HG03342 (cell line): Measurements from ENCODE around the gene ATP9A.
"Not testable (repeated sequence)": the region's sequence is repeated elsewhere in the genome, so short reads cannot be mapped to it uniquely, and the experiment has no call there.

ENCODE experiments used
- ATAC-seq: cut with Tn5 transposase; IDR thresholded peaks from one replicate; pipeline ENCODE4 v1.9.1; 2021; ENCODE audit warnings: mild to moderate bottlenecking, moderate library complexity; ENCODE audit not compliant: unreplicated experiment

Gene ATP9A

GRCh38 chr20:51757226-51757625, 11.0 kb downstream of the ATP9A start:
- ATAC-seq, result no peak

- ATAC-seq, result no peak
These were observed 11.5 kb downstream of the ATP9A start for GRCh38 chr20:51756653-51757052.

- ATAC-seq, result not testable (repeated sequence)
These were observed 15.0 kb downstream of the ATP9A start for GRCh38 chr20:51753220-51753619.

GRCh38 chr20:51752343-51752951, 15.7 kb downstream of the ATP9A start:
- ATAC-seq, result no peak

- ATAC-seq, result no peak
These were observed 17.3 kb downstream of the ATP9A start for GRCh38 chr20:51750770-51751388.

- no peak for ATAC-seq
These were observed 18.0 kb downstream of the ATP9A start for GRCh38 chr20:51750037-51750769.

- no peak for ATAC-seq
These were observed 18.5 kb downstream of the ATP9A start for GRCh38 chr20:51749674-51750036.

- no peak for ATAC-seq
These were observed 20.8 kb downstream of the ATP9A start for GRCh38 chr20:51747182-51747911.

- no peak for ATAC-seq
These were observed 22.4 kb downstream of the ATP9A start for GRCh38 chr20:51745804-51746203.

GRCh38 chr20:51740838-51741237, 27.4 kb downstream of the ATP9A start:
- no peak for ATAC-seq

GRCh38 chr20:51740308-51740707, 27.9 kb downstream of the ATP9A start:
- not testable (repeated sequence) for ATAC-seq

- no peak for ATAC-seq
These were observed 28.4 kb downstream of the ATP9A start for GRCh38 chr20:51739722-51740249.

GRCh38 chr20:51738877-51739447, 29.2 kb downstream of the ATP9A start:
- no peak for ATAC-seq

- not testable (repeated sequence) for ATAC-seq
These were observed 29.9 kb downstream of the ATP9A start for GRCh38 chr20:51738261-51738660.

- ATAC-seq, result no peak
These were observed 31.2 kb downstream of the ATP9A start for GRCh38 chr20:51736947-51737346.

GRCh38 chr20:51735728-51736600, 32.2 kb downstream of the ATP9A start:
- ATAC-seq, result no peak

GRCh38 chr20:51734876-51735720, 33.1 kb downstream of the ATP9A start:
- ATAC-seq, result no peak

- ATAC-seq, result no peak
These were observed 35.1 kb downstream of the ATP9A start for GRCh38 chr20:51733070-51733469.
